Ishikawa (cell line): ENCODE results near the gene PRKAR1A.

Experiments used
- CEBPB ChIP-seq: IDR thresholded peaks from 2 replicates; pipeline ENCODE4 v1.6.1; 2012
- CREB1 ChIP-seq: IDR thresholded peaks from 2 replicates; pipeline ENCODE4 v1.6.1; 2012; ENCODE audit warnings: low read depth
- EGR1 ChIP-seq: IDR thresholded peaks from 2 replicates; pipeline ENCODE4 v1.6.1; 2012
- EP300 ChIP-seq: IDR thresholded peaks from 2 replicates; pipeline ENCODE4 v1.6.1; 2012; ENCODE audit warnings: borderline replicate concordance
- FOXM1 ChIP-seq: IDR thresholded peaks from 2 replicates; pipeline ENCODE4 v1.6.1; 2012; ENCODE audit warnings: low read depth, borderline replicate concordance
- MAX ChIP-seq: IDR thresholded peaks from 2 replicates; pipeline ENCODE4 v1.6.1; 2012
- NFIC ChIP-seq: IDR thresholded peaks from 2 replicates; pipeline ENCODE4 v1.6.1; 2012
- RAD21 ChIP-seq: IDR thresholded peaks from 2 replicates; pipeline ENCODE4 v1.6.1; 2012; ENCODE audit warnings: low read depth
- REST ChIP-seq: IDR thresholded peaks from 2 replicates; pipeline ENCODE4 v1.6.1; 2012; ENCODE audit warnings: low read depth, mild to moderate bottlenecking
- TAF1 ChIP-seq: IDR thresholded peaks from 2 replicates; pipeline ENCODE4 v1.6.1; 2012; ENCODE audit warnings: low read depth, mild to moderate bottlenecking
- TCF12 ChIP-seq: IDR thresholded peaks from 2 replicates; pipeline ENCODE4 v1.6.1; 2012; ENCODE audit warnings: low read depth
- TEAD4 ChIP-seq: IDR thresholded peaks from 2 replicates; pipeline ENCODE4 v1.6.1; 2012
- USF1 ChIP-seq: IDR thresholded peaks from 2 replicates; pipeline ENCODE4 v1.6.1; 2012
- YY1 ChIP-seq: IDR thresholded peaks from 2 replicates; pipeline ENCODE4 v1.6.1; 2012; ENCODE audit warnings: low read depth
- ZBTB7A ChIP-seq: IDR thresholded peaks from 2 replicates; pipeline ENCODE4 v1.6.1; 2012; ENCODE audit warnings: low read depth

The PRKAR1A gene

GRCh38 chr17:68501074-68501473 lies 11.2 kb upstream of the PRKAR1A start:
- TF ChIP-seq NFIC (no peak), RAD21 (no peak), EP300 (no peak), YY1 (no peak), TAF1 (no peak), MAX (no peak), CREB1 (no peak), REST (no peak), EGR1 (no peak), TCF12 (no peak), CEBPB (no peak), TEAD4 (no peak), USF1 (no peak), ZBTB7A (no peak), FOXM1 (no peak)

GRCh38 chr17:68505951-68506350 lies 6.3 kb upstream of the PRKAR1A start:
- TF ChIP-seq CREB1 (no peak), FOXM1 (no peak), CEBPB (no peak), NFIC (no peak), YY1 (no peak), EGR1 (no peak), TAF1 (no peak), EP300 (no peak), RAD21 (no peak), MAX (no peak), TEAD4 (no peak), ZBTB7A (no peak), USF1 (no peak), TCF12 (no peak), REST (no peak)

GRCh38 chr17:68507576-68507975 lies 4.7 kb upstream of the PRKAR1A start:
- no peak for TF ChIP-seq MAX
- no peak for TF ChIP-seq EGR1
- no peak for TF ChIP-seq USF1
- TF ChIP-seq TEAD4: no peak
- no peak for TF ChIP-seq EP300

GRCh38 chr17:68509141-68510057 lies 2.8 kb upstream of the PRKAR1A start:
- no peak for TF ChIP-seq MAX
- peak; percentile 62 for TF ChIP-seq NFIC
- TF ChIP-seq EP300: no peak
- TF ChIP-seq RAD21: no peak
- TF ChIP-seq YY1: no peak
- TF ChIP-seq TCF12: no peak
- TF ChIP-seq REST: no peak
- no peak for TF ChIP-seq CEBPB
